Sigmoid colon (tissue), 7 donors: Measurements from ENCODE around the gene SBF2. TPM values are rescaled to one million over a fixed set of nuclear protein-coding genes. Genes with fewer than 3 reads are reported as not detected.
A peak's percentile ranks its signal among the peaks of the same experiment; 100 is the strongest.

Experiments
- DNase-seq: peaks from one replicate; pipeline ENCODE4 v3.0.0-alpha.2; 2019
- H3K27ac ChIP-seq, 4 donors: fragments of 200-600 bp; sonication (generic); one replicate each; pipeline ENCODE4 v1.5.1; 2016 to 2019; ENCODE audit warnings: mild to moderate bottlenecking in 1 of 4
- H3K27me3 ChIP-seq, 3 donors: fragments of 200-600 bp; sonication (generic); one replicate each; pipeline ENCODE4 v1.5.1; 2019; ENCODE audit warnings: mild to moderate bottlenecking in 1 of 3
- H3K36me3 ChIP-seq, 4 donors: fragments of 200-600 bp; sonication (generic); one replicate each; pipeline ENCODE4 v1.5.1; 2016 to 2019
- H3K4me1 ChIP-seq, 4 donors: fragments of 200-600 bp; sonication (generic); one replicate each; pipeline ENCODE4 v1.5.1; 2017 to 2019
- H3K4me3 ChIP-seq, 4 donors: fragments of 200-600 bp; sonication (generic); one replicate each; pipeline ENCODE4 v1.5.1; 2017 to 2019; ENCODE audit warnings: mild to moderate bottlenecking in 2 of 4, moderate library complexity in 1 of 4
- H3K9me3 ChIP-seq, 4 donors: fragments of 200-600 bp in 3 of 4; sonication (generic) in 3 of 4; one replicate each; pipeline versions ENCODE4 v1.5.1 to v1.6.1; 2013 to 2019
- CTCF ChIP-seq, 4 experiments: fragments of 450-650 bp in 3 of 4; fragments of 200-600 bp in 1 of 4; IDR thresholded peaks; one replicate each; pipeline ENCODE4 v1.5.1; 2016 to 2019; ENCODE audit warnings: antibody characterized with exemption in 4 of 4, mild to moderate bottlenecking in 3 of 4, moderate library complexity in 2 of 4
- EP300 ChIP-seq, 4 donors: sonication (generic); formaldehyde crosslinking; IDR thresholded peaks; one replicate each; pipeline ENCODE4 v1.6.1; 2017; ENCODE audit warnings: antibody characterized with exemption in 4 of 4
- POLR2A ChIP-seq, 2 donors: fragments of 450-650 bp; IDR thresholded peaks; one replicate each; pipeline ENCODE4 v1.6.1; 2016; ENCODE audit warnings: antibody characterized with exemption in 2 of 2, mild to moderate bottlenecking in 2 of 2, moderate library complexity in 2 of 2
- POLR2AphosphoS5 ChIP-seq, 4 donors: sonication (generic); formaldehyde crosslinking; IDR thresholded peaks; one replicate each; pipeline ENCODE4 v1.6.1; 2017; ENCODE audit warnings: antibody characterized with exemption in 4 of 4
- whole genome bisulfite sequencing, 2 donors: extraction: QIAGEN DNeasy Blood & Tissue Kit; methylation state at CpG; one replicate each; pipeline ENCODE4 v1.1.7; 2013; 5-methylcytosine and 5-hydroxymethylcytosine counted together
- intact Hi-C: fragments of 100-400 bp; cut with DNase I; formaldehyde crosslinking; loops from one replicate; pipeline ENCODE4 v1.15.1; 2023
- polyA plus RNA-seq, 3 donors: library from polyadenylated mRNA; stranded (reverse); fragments of 200-250 nt; gene quantifications; one replicate each; pipeline ENCODE4 v1.2.3, GENCODE V29; 2013
- total RNA-seq, 4 donors: library from RNA; depleted of rRNA; stranded (reverse); fragments of >200 nt; gene quantifications; one replicate each; pipeline ENCODE4 v1.1.0, GENCODE V29; 2016
- donor health status: healthy with polysubstance abuse.
- donor health status: Bipolar disorder and iron deficiency.
- donor health status: healthy.

Gene SBF2
- total and polyA plus RNA-seq, 7 donors: 9.5 to 67.5 (median 47.1) TPM

DNA sequence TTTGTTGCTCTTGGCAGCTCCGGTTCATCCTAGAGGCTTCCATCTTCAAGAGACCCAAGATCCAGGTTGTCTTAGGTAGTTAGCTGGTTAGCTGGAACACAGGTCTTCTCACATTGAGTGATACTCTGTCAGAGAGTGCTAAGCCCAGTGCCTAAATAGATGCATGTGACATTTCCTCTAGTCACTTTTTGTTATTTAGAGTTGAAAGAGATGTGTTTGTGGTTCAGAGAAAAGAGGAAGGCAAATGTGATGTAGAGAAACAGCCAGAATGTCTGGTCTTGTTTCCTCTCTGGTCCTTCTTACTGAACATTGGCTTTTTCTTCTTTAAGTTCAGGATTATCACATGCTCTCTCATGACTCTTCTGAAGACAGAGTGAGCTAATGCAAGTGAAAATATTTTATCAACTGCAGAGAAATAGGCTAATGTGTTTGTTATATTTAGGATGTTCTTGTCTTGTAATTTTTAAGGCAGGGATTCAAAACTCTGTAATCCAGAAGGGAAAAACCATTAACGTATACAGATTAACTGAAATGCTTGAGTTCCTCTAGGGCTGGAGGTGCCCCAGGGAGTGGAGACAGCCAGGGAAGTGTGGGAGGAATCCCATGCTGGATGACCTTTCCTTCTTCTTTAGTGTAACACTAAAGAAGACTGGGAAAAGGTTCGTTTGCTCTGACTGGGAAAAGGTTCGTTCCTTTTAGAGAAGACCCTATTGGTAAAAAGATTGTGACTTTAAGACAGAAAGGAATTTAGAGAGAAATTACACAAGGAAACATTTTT, 554.7 kb downstream of the SBF2 start:
- Histone ChIP-seq H3K4me3 (no peak overlapping the region), H3K36me3 (peaks cover 6 to 65% (median 15%) of the 10 kb centered on the region in 4 donors), H3K27me3 (no peaks in the 10 kb centered on the region), H3K27ac (peak overlapping the region in 1 of 4 donors; percentile 48), H3K9me3 (no peaks in the 10 kb centered on the region), H3K4me1 (no peaks in the 10 kb centered on the region)
- intact Hi-C loops: no loop called here
- TF ChIP-seq POLR2AphosphoS5 (IDR thresholded peaks at IDR 0.05): peak in 1 of 4 donors; percentile 6
- no peak for TF ChIP-seq EP300 (IDR thresholded peaks at IDR 0.05)
- no peak for DNase-seq
- 88 to 91% methylated on average over 4 of the region's 4 CpGs for WGBS, 2 donors

DNA sequence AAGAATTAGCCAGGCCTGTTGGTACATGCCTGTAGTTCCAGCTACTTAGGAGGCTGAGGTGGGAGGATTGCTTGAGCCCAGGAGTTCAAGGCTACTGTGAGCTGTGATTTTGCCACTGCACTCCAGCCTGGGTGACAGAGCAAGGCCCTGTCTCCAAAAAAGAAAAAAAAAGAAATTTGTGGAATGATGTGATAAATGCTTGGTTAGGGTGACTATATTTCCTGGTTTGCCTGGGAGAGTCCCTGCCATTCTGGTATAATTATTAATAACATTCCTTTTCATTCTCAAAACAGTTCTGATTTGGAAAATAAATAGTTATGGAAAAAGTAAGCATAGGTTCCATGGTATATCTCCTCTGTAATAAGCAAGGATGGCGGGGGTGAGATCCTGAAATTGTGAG, 555.3 kb downstream of the SBF2 start:
- H3K27me3 ChIP-seq: no peaks in the 10 kb centered on the region
- no peaks in the 10 kb centered on the region for H3K9me3 ChIP-seq
- H3K36me3 ChIP-seq: peaks cover 6 to 65% (median 15%) of the 10 kb centered on the region in 4 donors
- peak overlapping the region in 1 of 4 donors; percentile 48 for H3K27ac ChIP-seq
- H3K4me3 ChIP-seq: no peak overlapping the region
- no peak for TF ChIP-seq POLR2A (IDR thresholded peaks at IDR 0.05)
- DNase-seq: no peak
- WGBS, 2 donors: 95 to 99% methylated on average over 1 of the region's 1 CpG
- H3K4me1 ChIP-seq: no peaks in the 10 kb centered on the region
- intact Hi-C loops: no loop called here

GRCh38 chr11:9738116-9738515, 555.9 kb downstream of the SBF2 start:
- Histone ChIP-seq H3K27me3 (no peaks in the 10 kb centered on the region), H3K4me1 (no peaks in the 10 kb centered on the region), H3K9me3 (no peaks in the 10 kb centered on the region), H3K4me3 (no peak overlapping the region), H3K36me3 (peaks cover 10 to 70% (median 17%) of the 10 kb centered on the region in 4 donors), H3K27ac (peak overlapping the region in 2 of 4 donors; percentile 1 to 48)
- TF ChIP-seq EP300 (IDR thresholded peaks at IDR 0.05): peak in 1 of 4 donors; percentile 18
- peak in 3 of 4 donors; percentile 32 to 42 (median 35) for TF ChIP-seq POLR2AphosphoS5 (IDR thresholded peaks at IDR 0.05)
- TF ChIP-seq POLR2A (IDR thresholded peaks at IDR 0.05): no peak
- TF ChIP-seq CTCF (IDR thresholded peaks at IDR 0.05): no peak
- intact Hi-C loops: no loop called here
- peak; percentile 89 for DNase-seq
- WGBS, 2 donors: 36 to 44% methylated on average over 3 of the region's 3 CpGs

DNA sequence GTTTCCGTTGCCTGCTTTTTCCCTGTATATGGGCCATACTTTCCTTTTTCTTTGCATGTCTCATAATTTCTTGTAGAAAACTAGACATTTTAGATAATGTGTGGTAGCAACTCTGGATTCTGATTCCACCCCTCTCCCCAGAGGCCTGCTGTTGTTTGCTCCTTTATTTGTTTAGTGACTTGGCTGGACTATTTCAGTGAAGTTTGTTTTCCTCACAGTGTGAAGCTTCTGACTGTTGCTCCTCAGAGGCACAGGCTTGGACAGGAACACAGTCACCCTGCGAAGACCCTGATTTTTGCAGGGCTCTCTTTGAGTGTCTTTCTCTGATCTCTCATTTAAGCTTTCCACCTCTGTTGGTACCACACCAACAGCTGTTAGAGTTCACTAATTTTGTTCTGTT, 557.7 kb downstream of the SBF2 start:
- WGBS, 2 donors: 89 to 97% methylated on average over 2 of the region's 2 CpGs
- TF ChIP-seq POLR2A (IDR thresholded peaks at IDR 0.05): no peak
- TF ChIP-seq EP300 (IDR thresholded peaks at IDR 0.05): no peak
- TF ChIP-seq POLR2AphosphoS5 (IDR thresholded peaks at IDR 0.05): no peak
- no peak for TF ChIP-seq CTCF (IDR thresholded peaks at IDR 0.05)
- Histone ChIP-seq H3K27ac (no peak overlapping the region), H3K9me3 (no peaks in the 10 kb centered on the region), H3K36me3 (peaks cover 11 to 71% (median 21%) of the 10 kb centered on the region in 4 donors), H3K4me1 (no peaks in the 10 kb centered on the region), H3K4me3 (no peak overlapping the region), H3K27me3 (no peaks in the 10 kb centered on the region)
- no peak for DNase-seq
- intact Hi-C loops: no loop called here

DNA sequence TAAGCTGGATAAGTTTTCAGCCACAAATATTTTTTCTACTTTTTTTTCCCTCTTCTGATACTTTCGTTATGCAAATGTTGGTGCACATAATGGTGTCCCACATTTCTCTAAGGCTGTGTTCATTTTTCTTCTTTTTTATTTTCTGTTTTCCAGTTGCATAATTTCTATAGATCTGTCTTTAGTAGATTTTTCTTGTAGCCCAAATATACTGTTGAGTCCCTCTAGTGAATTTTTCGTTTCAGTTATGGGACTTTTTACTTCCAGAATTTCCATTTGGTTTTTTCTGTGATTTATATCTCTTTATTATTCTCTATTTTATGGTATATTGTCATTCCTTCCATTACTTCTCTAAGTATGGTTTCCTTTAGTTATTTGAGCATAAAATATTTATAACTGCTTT, 558.1 kb downstream of the SBF2 start:
- H3K4me1 ChIP-seq: no peaks in the 10 kb centered on the region
- 91 to 92% methylated on average over 2 of the region's 2 CpGs for WGBS, 2 donors

More for the DNA sequence above, 558.1 kb downstream of the SBF2 start:
- H3K36me3 ChIP-seq: peaks cover 6 to 66% (median 21%) of the 10 kb centered on the region in 4 donors
- H3K27ac ChIP-seq: no peak overlapping the region
- H3K27me3 ChIP-seq: no peaks in the 10 kb centered on the region
- no peak for TF ChIP-seq POLR2AphosphoS5 (IDR thresholded peaks at IDR 0.05)
- TF ChIP-seq CTCF (IDR thresholded peaks at IDR 0.05): no peak
- TF ChIP-seq POLR2A (IDR thresholded peaks at IDR 0.05): no peak
- TF ChIP-seq EP300 (IDR thresholded peaks at IDR 0.05): no peak
- H3K9me3 ChIP-seq: no peaks in the 10 kb centered on the region
- no peak for DNase-seq
- no peak overlapping the region for H3K4me3 ChIP-seq
- intact Hi-C loops: no loop called here
